Activated T-helper 2 cell treated with anti-CD3 and anti-CD28 coated beads, Interferon-gamma antibody, Interleukin-2, Interleukin-4, amounts not matched to agents 10 μg/mL and 5 μg/mL and 100 μg/mL, durations not matched to agents 14 hours and 24 hours and 36 hours (primary cell): ENCODE results near the gene DIP2B. TPM values are rescaled to one million over a fixed set of nuclear protein-coding genes. Genes with fewer than 3 reads are reported as not detected.
"Not testable (repeated sequence)": the region's sequence is repeated elsewhere in the genome, so short reads cannot be mapped to it uniquely, and the experiment has no call there.

Experiments used
- DNase-seq: peaks from one replicate; pipeline ENCODE4 v3.0.0; 2021; ENCODE audit warnings: low spot score
- H3K27ac Mint-ChIP-seq: one replicate; pipeline ENCODE4 v1.8.0; 2021; ENCODE audit warnings: mixed read lengths
- H3K27me3 Mint-ChIP-seq: one replicate; pipeline ENCODE4 v1.8.0; 2021; ENCODE audit warnings: low read depth, mixed read lengths
- H3K36me3 Mint-ChIP-seq: one replicate; pipeline ENCODE4 v1.8.0; 2021; ENCODE audit warnings: low read depth, mixed read lengths
- H3K4me1 Mint-ChIP-seq: one replicate; pipeline ENCODE4 v1.8.0; 2021; ENCODE audit warnings: low read depth, mixed read lengths
- H3K4me3 Mint-ChIP-seq: one replicate; pipeline ENCODE4 v1.8.0; 2021; ENCODE audit warnings: low read depth, mild to moderate bottlenecking, moderate library complexity, mixed read lengths
- H3K9me3 Mint-ChIP-seq: one replicate; pipeline ENCODE4 v1.8.0; 2021; ENCODE audit warnings: mixed read lengths
- intact Hi-C: fragments of 100-400 bp; cut with micrococcal nuclease; formaldehyde crosslinking; loops from one replicate; pipeline ENCODE4 v1.15.1; 2023
- total RNA-seq: library from RNA; stranded (reverse); gene quantifications from 2 replicates; pipeline ENCODE4 v1.2.3, GENCODE V29; 2022

DIP2B gene
- total RNA-seq, 1 donor from 2014 or later: 27.4 TPM

DNA sequence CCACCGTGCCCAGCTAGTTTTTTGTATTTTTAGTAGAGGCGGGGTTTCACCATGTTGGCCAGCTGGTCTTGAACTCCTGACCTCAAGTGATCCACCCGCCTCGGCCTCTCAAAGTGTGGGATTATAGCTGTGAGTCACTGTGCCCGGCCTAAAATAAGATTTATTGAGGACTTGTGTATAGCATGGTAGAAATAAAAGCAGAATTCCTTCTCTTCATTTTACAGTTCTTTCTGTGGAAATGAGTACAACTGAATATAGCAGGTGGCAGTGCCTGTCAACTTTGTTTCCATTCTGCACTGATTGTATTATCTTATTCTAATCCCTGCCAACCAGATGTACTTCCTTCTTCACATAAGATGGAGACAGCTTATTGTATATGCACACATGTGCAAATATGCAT is 41.0 kb downstream of the DIP2B start:
- peaks cover 12% of the 10 kb centered on the region for H3K4me1 Mint-ChIP-seq
- no peak for DNase-seq
- no peak overlapping the region for H3K4me3 Mint-ChIP-seq
- no peaks in the 10 kb centered on the region for H3K36me3 Mint-ChIP-seq
- intact Hi-C loops: no loop called here
- H3K9me3 Mint-ChIP-seq: no peaks in the 10 kb centered on the region
- no peaks in the 10 kb centered on the region for H3K27me3 Mint-ChIP-seq
- H3K27ac Mint-ChIP-seq: no peak overlapping the region

GRCh38 chr12:50546441-50547318 is 41.9 kb downstream of the DIP2B start:
- DNase-seq: no peak
- no peak overlapping the region for H3K27ac Mint-ChIP-seq
- H3K4me3 Mint-ChIP-seq: no peak overlapping the region
- H3K4me1 Mint-ChIP-seq: peaks cover 9% of the 10 kb centered on the region
- no peaks in the 10 kb centered on the region for H3K9me3 Mint-ChIP-seq
- intact Hi-C loops: no loop called here
- no peaks in the 10 kb centered on the region for H3K27me3 Mint-ChIP-seq
- no peaks in the 10 kb centered on the region for H3K36me3 Mint-ChIP-seq

- Mint-ChIP-seq H3K9me3 (no peaks in the 10 kb centered on the region), H3K4me3 (no peak overlapping the region), H3K4me1 (peaks cover 7% of the 10 kb centered on the region), H3K27ac (no peak overlapping the region), H3K27me3 (no peaks in the 10 kb centered on the region), H3K36me3 (peaks cover 4% of the 10 kb centered on the region)
- no peak for DNase-seq
- intact Hi-C loops: no loop called here
Observed at GRCh38 chr12:50547742-50548141, 43.0 kb downstream of the DIP2B start.

DNA sequence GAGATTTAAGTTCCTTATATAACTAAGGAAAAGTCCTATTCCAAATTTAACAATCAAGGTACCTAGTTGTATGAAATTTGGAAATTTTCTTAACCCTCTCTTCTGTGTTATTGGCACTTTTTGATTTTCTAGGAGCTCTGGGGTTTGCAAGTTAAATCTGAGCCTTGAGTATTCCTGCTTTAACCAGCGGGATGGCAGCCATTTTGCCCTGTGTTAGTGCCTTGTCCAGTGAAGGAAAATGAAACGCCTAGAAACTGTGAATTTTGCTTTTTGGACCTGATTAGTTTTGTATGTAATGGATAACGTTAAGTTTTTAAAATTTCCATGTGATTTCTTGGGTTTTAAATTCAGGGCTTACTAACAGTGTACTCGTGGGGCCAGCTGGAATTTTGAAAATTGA is 45.1 kb downstream of the DIP2B start:
- Mint-ChIP-seq H3K27ac (no peak overlapping the region), H3K4me3 (no peak overlapping the region), H3K27me3 (no peaks in the 10 kb centered on the region), H3K9me3 (no peaks in the 10 kb centered on the region), H3K36me3 (peaks cover 12% of the 10 kb centered on the region), H3K4me1 (peaks cover 13% of the 10 kb centered on the region)
- no peak for DNase-seq
- intact Hi-C loops: no loop called here

DNA sequence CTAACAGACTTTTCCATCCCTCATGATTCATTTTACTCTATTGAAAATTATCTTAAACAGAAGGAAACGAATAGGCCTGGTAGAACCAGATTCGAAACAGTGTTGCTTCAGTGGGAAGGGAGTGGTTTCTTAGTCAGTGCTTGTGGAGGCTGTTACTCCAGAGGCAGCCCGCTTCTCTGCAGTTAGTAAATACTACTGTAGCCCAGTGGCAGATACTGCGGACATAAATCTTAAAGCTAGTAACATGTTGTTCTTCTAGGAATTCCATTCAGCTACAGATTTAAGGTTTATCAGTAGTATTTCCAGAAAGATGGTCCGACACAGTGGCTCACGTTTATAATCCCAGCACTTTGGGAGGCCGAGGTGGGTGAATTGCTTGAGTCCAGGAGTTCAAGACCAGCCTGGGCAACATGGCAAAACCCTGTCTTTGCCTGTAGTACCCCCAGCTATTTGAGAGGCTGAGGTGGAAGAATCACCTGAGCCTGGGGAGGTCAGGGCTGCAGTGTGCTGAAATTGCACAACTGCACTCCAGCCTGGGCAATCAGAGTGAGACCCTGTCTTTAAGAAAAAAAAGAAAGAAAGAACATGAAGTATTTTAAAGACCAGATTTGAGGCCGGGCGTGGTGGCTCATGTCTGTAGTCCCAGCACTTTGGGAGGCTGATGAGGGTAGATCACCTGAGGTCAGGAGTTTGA is 45.9 kb downstream of the DIP2B start:
- Mint-ChIP-seq H3K9me3 (no peaks in the 10 kb centered on the region), H3K4me1 (peaks cover 21% of the 10 kb centered on the region), H3K36me3 (peaks cover 19% of the 10 kb centered on the region), H3K4me3 (no peak overlapping the region), H3K27ac (no peak overlapping the region), H3K27me3 (no peaks in the 10 kb centered on the region)
- DNase-seq: no peak
- intact Hi-C loops: no loop called here

- intact Hi-C loops: no loop called here
- Mint-ChIP-seq H3K4me1 (peaks cover 26% of the 10 kb centered on the region), H3K4me3 (no peak overlapping the region), H3K27me3 (no peaks in the 10 kb centered on the region), H3K36me3 (peaks cover 21% of the 10 kb centered on the region), H3K9me3 (no peaks in the 10 kb centered on the region), H3K27ac (no peak overlapping the region)
- DNase-seq: no peak
Observed at GRCh38 chr12:50551866-50552265, 47.1 kb downstream of the DIP2B start.

DNA sequence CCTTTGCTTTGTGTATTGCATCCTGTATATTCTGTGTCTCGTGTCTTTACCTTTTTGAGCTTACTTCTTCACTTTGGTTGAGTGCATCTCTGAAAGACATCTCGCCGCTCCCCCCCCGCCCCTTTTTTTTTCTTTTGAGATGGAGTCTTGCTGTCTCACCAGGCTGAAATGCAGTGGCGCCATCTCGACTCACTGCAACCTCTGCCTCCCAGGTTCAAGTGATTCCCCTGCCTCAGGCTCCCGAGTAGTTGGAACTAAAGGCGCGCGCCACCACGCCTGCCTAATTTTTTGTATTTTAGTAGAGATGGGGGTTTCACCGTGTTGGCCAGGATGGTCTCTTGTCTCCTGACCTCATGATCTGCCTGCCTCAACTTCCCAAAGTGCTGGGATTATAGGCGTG is 49.9 kb downstream of the DIP2B start:
- DNase-seq: no peak
- no peaks in the 10 kb centered on the region for H3K27me3 Mint-ChIP-seq
- intact Hi-C loops: loop anchor here (1.0 to 2.0 kb wide), 5 partner anchors 12 to 71 kb away; no protein-coding TSS in a partner anchor
- H3K9me3 Mint-ChIP-seq: no peaks in the 10 kb centered on the region
- no peak overlapping the region for H3K4me3 Mint-ChIP-seq
- peaks cover 33% of the 10 kb centered on the region for H3K4me1 Mint-ChIP-seq
- peaks cover 26% of the 10 kb centered on the region for H3K36me3 Mint-ChIP-seq
- H3K27ac Mint-ChIP-seq: peak overlapping the region; percentile 1

GRCh38 chr12:50555471-50555885 is 50.7 kb downstream of the DIP2B start:
- H3K4me1 Mint-ChIP-seq: peaks cover 33% of the 10 kb centered on the region
- intact Hi-C loops: loop anchor here (1.0 to 2.0 kb wide), 5 partner anchors 13 to 70 kb away; no protein-coding TSS in a partner anchor
- DNase-seq: no peak
- peak overlapping the region; percentile 95 for H3K27ac Mint-ChIP-seq
- H3K27me3 Mint-ChIP-seq: no peaks in the 10 kb centered on the region
- H3K9me3 Mint-ChIP-seq: no peaks in the 10 kb centered on the region
- H3K4me3 Mint-ChIP-seq: peak overlapping the region; percentile 44
- peaks cover 26% of the 10 kb centered on the region for H3K36me3 Mint-ChIP-seq

- H3K27ac Mint-ChIP-seq: peak overlapping the region; percentile 95
- peaks cover 26% of the 10 kb centered on the region for H3K36me3 Mint-ChIP-seq
- no peak for DNase-seq
- H3K9me3 Mint-ChIP-seq: no peaks in the 10 kb centered on the region
- intact Hi-C loops: no loop called here
- H3K4me1 Mint-ChIP-seq: peaks cover 33% of the 10 kb centered on the region
- H3K27me3 Mint-ChIP-seq: no peaks in the 10 kb centered on the region
- H3K4me3 Mint-ChIP-seq: no peak overlapping the region
Observed at GRCh38 chr12:50556273-50556672, 51.5 kb downstream of the DIP2B start.

DNA sequence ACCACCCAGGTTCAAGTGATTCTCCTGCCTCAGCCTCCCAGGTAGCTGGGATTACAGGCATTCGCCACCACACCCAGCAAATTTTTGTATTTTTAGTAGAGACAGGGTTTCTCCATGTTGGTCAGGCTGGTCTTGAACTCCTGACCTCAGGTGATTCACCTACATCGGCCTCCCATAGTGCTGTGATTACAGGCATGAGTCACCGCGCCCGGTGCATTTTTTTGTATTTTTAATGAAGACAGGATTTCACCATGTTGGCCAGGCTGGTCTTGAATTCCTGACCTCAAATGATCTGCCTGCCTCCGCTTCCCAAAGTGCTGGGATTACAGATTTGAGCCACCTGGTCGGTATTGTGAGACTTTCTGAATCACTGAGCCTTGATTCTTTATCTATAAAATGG is 52.0 kb downstream of the DIP2B start:
- peaks cover 33% of the 10 kb centered on the region for H3K4me1 Mint-ChIP-seq

DNA sequence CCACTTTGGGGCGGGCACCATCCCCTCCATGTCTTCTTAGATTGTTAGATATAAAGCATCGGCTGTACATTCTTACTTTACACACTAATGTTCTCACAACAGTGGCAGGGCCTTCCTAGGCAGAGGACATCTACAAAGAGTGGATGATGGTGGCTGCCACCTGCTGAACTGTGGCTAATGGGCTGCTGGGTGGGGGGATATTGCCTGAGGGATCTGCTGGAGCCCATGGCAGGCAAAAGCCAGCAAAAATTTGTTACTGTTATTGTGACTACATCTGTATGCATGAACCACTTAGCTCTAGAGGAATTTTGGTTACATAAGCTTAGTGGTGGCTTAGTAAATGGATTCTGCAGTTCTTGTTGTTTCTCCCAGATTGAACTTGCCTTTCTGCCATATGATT is 52.6 kb downstream of the DIP2B start:
- intact Hi-C loops: no loop called here
- DNase-seq: no peak
- H3K4me3 Mint-ChIP-seq: no peak overlapping the region
- H3K36me3 Mint-ChIP-seq: peaks cover 22% of the 10 kb centered on the region
- H3K4me1 Mint-ChIP-seq: peaks cover 30% of the 10 kb centered on the region
- no peaks in the 10 kb centered on the region for H3K27me3 Mint-ChIP-seq
- peak overlapping the region; percentile 65 for H3K27ac Mint-ChIP-seq
- H3K9me3 Mint-ChIP-seq: no peaks in the 10 kb centered on the region

More for the DNA sequence above, 52.0 kb downstream of the DIP2B start:
- H3K27me3 Mint-ChIP-seq, H3K27ac Mint-ChIP-seq, intact Hi-C loops, H3K4me3 Mint-ChIP-seq, DNase-seq, H3K9me3 Mint-ChIP-seq: not testable (repeated sequence)
- peaks cover 26% of the 10 kb centered on the region for H3K36me3 Mint-ChIP-seq

DNA sequence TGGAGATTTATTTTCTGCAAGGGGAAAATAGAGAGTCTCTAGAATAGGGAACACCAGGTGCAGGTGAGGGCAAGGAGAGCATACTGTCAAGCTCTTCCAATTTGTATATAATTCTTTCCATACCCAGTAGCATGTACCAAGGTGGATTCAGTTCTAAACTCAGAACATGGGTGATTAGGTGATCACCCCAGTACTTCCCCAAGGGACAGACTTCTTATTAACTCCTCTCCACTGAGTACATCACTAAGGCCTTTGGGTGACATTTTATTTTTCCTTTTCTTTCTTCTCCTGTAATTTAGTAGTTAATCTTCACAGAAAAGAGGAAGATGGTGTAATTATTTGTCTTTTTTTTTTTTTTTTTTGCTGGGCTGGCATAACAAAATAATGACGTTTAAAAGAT is 54.2 kb downstream of the DIP2B start:
- Mint-ChIP-seq H3K27me3 (no peaks in the 10 kb centered on the region), H3K36me3 (peaks cover 17% of the 10 kb centered on the region), H3K4me1 (peaks cover 31% of the 10 kb centered on the region), H3K27ac (no peak overlapping the region), H3K4me3 (no peak overlapping the region), H3K9me3 (no peaks in the 10 kb centered on the region)
- no peak for DNase-seq
- intact Hi-C loops: no loop called here
